Fibroblast of lung (primary cell): ENCODE results near the gene ZCCHC7. TPM values are rescaled to one million over a fixed set of nuclear protein-coding genes. Genes with fewer than 3 reads are reported as not detected.
A peak's percentile ranks its signal among the peaks of the same experiment; 100 is the strongest.
"Not testable (repeated sequence)": the region's sequence is repeated elsewhere in the genome, so short reads cannot be mapped to it uniquely, and the experiment has no call there.

Experiments
- DNase-seq, 2 donors: peaks; one replicate each; pipeline versions ENCODE4 v3.0.0 to v3.0.0-alpha.2; 2010; ENCODE audit warnings: low read depth in 2 of 2
- H2AFZ ChIP-seq: 2 replicates; pipeline ENCODE4 v1.5.1; 2012; ENCODE audit warnings: low read length, control low read depth, inconsistent platforms
- H3K27ac ChIP-seq: 2 replicates; pipeline ENCODE4 v1.5.1; 2011; ENCODE audit warnings: low read length, control low read depth; ENCODE audit not compliant: insufficient read depth
- H3K27me3 ChIP-seq: 2 replicates; pipeline ENCODE4 v1.5.1; 2011; ENCODE audit warnings: mild to moderate bottlenecking, low read length; ENCODE audit not compliant: control insufficient read depth, insufficient read depth
- H3K36me3 ChIP-seq: 2 replicates; pipeline ENCODE4 v1.5.1; 2011; ENCODE audit warnings: low read length; ENCODE audit not compliant: control insufficient read depth, insufficient read depth
- H3K4me1 ChIP-seq: 2 replicates; pipeline ENCODE4 v1.5.1; 2011; ENCODE audit warnings: low read length; ENCODE audit not compliant: control insufficient read depth, insufficient read depth; ENCODE audit errors: extremely low read depth
- H3K4me2 ChIP-seq: 2 replicates; pipeline ENCODE4 v1.5.1; 2011; ENCODE audit warnings: low read length, control low read depth; ENCODE audit not compliant: insufficient read depth; ENCODE audit errors: extremely low read depth
- H3K4me3 ChIP-seq, 4 experiments: fragments of 200-600 bp in 1 of 4; sonication (generic) in 1 of 4; replicated peaks in 1 of 4; 2 replicates each; pipeline ENCODE4 v1.5.1; 2011 to 2016; ENCODE audit warnings: low read length in 4 of 4, low read depth in 3 of 4, mild to moderate bottlenecking in 3 of 4, control low read depth in 2 of 4, inconsistent platforms in 1 of 4, mixed read lengths in 1 of 4; ENCODE audit not compliant: insufficient read depth in 1 of 4; ENCODE audit errors: control extremely low read depth in 1 of 4
- H3K79me2 ChIP-seq: 2 replicates; pipeline ENCODE4 v1.5.1; 2012; ENCODE audit warnings: mild to moderate bottlenecking, low read length, inconsistent platforms; ENCODE audit not compliant: control insufficient read depth, insufficient read depth
- H3K9ac ChIP-seq: 2 replicates; pipeline ENCODE4 v1.5.1; 2011; ENCODE audit warnings: mild to moderate bottlenecking, low read length, control low read depth; ENCODE audit not compliant: insufficient read depth
- H3K9me3 ChIP-seq: 2 replicates; pipeline ENCODE4 v1.5.1; 2012; ENCODE audit warnings: low read depth, low read length; ENCODE audit not compliant: control insufficient read depth, insufficient read depth
- H4K20me1 ChIP-seq: 2 replicates; pipeline ENCODE4 v1.5.1; 2011; ENCODE audit warnings: low read length; ENCODE audit not compliant: control insufficient read depth, insufficient read depth; ENCODE audit errors: extremely low read depth
- CTCF ChIP-seq, 2 donors: IDR thresholded peaks in 1 of 2; conservative IDR thresholded peaks in 1 of 2; 1 replicate in 1 of 2; 2 replicates in 1 of 2; pipeline ENCODE4 v1.5.1; 2011 to 2012; ENCODE audit warnings: low read length in 2 of 2, control low read depth in 1 of 2, inconsistent platforms in 1 of 2, low read depth in 1 of 2, mild to moderate bottlenecking in 1 of 2
- EZH2 ChIP-seq: IDR thresholded peaks from 2 replicates; pipeline ENCODE4 v1.5.1; 2012; ENCODE audit warnings: low read length, control low read depth, mild to moderate bottlenecking; ENCODE audit errors: missing control alignments
- polyA plus RNA-seq, 2 donors: library from polyadenylated mRNA; depleted of rRNA in 1 of 2; stranded (reverse) in 1 of 2; unstranded in 1 of 2; fragments of >200 nt; gene quantifications; 2 replicates each; pipeline ENCODE4 v1.2.1, GENCODE V29; 2011 to 2012; ENCODE audit warnings: missing spikeins in 1 of 2
- total RNA-seq: library from RNA; depleted of rRNA; stranded (reverse); fragments of >200 nt; gene quantifications from 2 replicates; pipeline ENCODE4 v1.2.1, GENCODE V29; 2014

The ZCCHC7 gene
- total and polyA plus RNA-seq, 2 donors (not counting 1 experiment from before 2014, with no cell fraction given) = 15.0 to 23.8 TPM

- H3K9me3 ChIP-seq = no peaks in the 10 kb centered on the region
- H4K20me1 ChIP-seq = no peaks in the 10 kb centered on the region
- peak overlapping the region; percentile 21 for H2AFZ ChIP-seq
- no peak overlapping the region for H3K4me2 ChIP-seq
- no peak overlapping the region for H3K27ac ChIP-seq
- H3K4me3 ChIP-seq = no peak overlapping the region
- TF ChIP-seq CTCF (conservative IDR thresholded peaks at IDR 0.05 in 1 of 2, IDR thresholded peaks at IDR 0.05 in 1 of 2; ENCODE audit: low read depth in 1 of 2, low read length in 2 of 2) (no peak), EZH2 (no peak)
- DNase-seq = peak; percentile 76 to 81
- H3K27me3 ChIP-seq = no peaks in the 10 kb centered on the region
- no peaks in the 10 kb centered on the region for H3K79me2 ChIP-seq
- no peaks in the 10 kb centered on the region for H3K36me3 ChIP-seq
- no peak overlapping the region for H3K9ac ChIP-seq
- no peaks in the 10 kb centered on the region for H3K4me1 ChIP-seq
Observed at GRCh38 chr9:37104183-37104889, 16.0 kb upstream of the ZCCHC7 start.

DNA sequence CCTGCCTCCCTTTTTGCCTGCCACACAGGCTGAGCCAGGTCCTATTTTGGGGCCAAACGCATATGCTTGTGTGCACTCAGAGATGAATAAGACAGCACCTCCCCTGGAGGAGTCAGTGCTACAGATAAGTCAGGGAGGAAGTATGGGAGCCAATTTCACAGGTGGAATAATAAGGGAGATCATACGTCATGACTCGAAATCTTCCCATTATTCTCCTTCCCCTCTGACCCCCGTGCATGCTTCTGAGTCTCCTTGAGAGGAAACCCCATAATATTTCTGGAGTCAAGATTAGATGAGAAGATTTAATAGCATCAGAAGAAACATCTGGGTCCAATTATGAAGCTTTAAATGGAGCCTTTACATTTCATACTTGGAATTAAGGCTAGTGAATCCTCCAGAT lies 15.1 kb upstream of the ZCCHC7 start:
- no peaks in the 10 kb centered on the region for H3K27me3 ChIP-seq
- DNase-seq = no peak
- H3K36me3 ChIP-seq = no peaks in the 10 kb centered on the region
- H2AFZ ChIP-seq = no peak overlapping the region
- no peak overlapping the region for H3K9ac ChIP-seq
- no peak overlapping the region for H3K4me3 ChIP-seq
- no peaks in the 10 kb centered on the region for H3K79me2 ChIP-seq
- no peaks in the 10 kb centered on the region for H3K4me1 ChIP-seq
- H4K20me1 ChIP-seq = no peaks in the 10 kb centered on the region
- H3K9me3 ChIP-seq = no peaks in the 10 kb centered on the region
- H3K4me2 ChIP-seq = no peak overlapping the region
- TF ChIP-seq EZH2 = no peak
- no peak overlapping the region for H3K27ac ChIP-seq

DNA sequence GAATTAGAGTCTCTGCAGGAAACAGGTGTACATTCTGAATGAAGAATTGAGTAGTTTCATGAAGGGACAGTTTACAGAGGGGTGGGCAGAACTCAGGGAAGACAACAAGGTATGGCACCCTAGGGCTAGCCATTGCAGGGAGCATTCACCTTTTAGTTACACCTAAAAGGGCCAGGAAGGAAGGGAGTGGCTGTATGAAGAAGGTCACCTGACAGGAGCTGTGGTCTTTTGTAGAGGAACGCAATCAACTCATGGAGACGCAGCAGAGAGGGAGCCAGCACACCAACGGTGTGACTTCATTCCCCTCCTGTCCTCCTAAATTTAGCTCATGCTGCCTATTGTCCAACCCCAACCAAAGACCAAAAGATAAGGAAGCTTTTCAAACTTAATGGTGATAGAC lies 12.7 kb upstream of the ZCCHC7 start:
- Histone ChIP-seq H3K79me2 (no peaks in the 10 kb centered on the region), H2AFZ (no peak overlapping the region), H3K36me3 (no peaks in the 10 kb centered on the region), H3K27ac (no peak overlapping the region), H3K4me1 (no peaks in the 10 kb centered on the region), H3K27me3 (no peaks in the 10 kb centered on the region), H3K4me2 (no peak overlapping the region), H3K4me3 (no peak overlapping the region), H3K9me3 (no peaks in the 10 kb centered on the region), H3K9ac (no peak overlapping the region), H4K20me1 (no peaks in the 10 kb centered on the region)
- no peak for DNase-seq
- TF ChIP-seq EZH2 (no peak), CTCF (conservative IDR thresholded peaks at IDR 0.05 in 1 of 2, IDR thresholded peaks at IDR 0.05 in 1 of 2; ENCODE audit: low read depth in 1 of 2, low read length in 2 of 2) (no peak)

DNA sequence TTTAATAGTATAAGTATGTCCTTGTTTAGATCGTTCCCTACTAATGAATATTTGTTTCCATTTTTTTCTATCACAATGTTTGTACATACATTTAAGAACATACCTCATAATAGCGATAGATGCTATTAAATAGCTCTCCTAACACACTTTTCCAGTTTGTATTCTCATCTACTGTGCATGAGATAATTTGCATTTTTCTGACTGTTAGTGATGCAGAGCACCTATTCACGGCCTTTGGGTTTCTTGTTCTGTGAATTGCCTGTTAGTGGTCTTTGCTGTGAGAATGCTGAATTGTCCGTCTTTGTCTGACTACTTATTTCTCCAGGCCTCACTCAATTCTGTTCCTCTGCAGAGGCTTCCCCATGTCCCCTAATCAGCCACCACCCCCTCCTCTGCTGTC lies 5.9 kb upstream of the ZCCHC7 start:
- H3K4me3 ChIP-seq, H3K4me1 ChIP-seq, H4K20me1 ChIP-seq, H3K79me2 ChIP-seq, H3K4me2 ChIP-seq, H2AFZ ChIP-seq, H3K36me3 ChIP-seq, H3K27ac ChIP-seq, H3K9me3 ChIP-seq, DNase-seq, H3K9ac ChIP-seq, H3K27me3 ChIP-seq: not testable (repeated sequence)
